Stimulated activated CD4-positive, alpha-beta T cell treated with anti-CD3 and anti-CD28 coated beads, TNF-alpha, amount 100 ng/mL, for 48 hours (primary cell): Measurements from ENCODE around the gene AKT3.

Experiments used
- DNase-seq, 3 donors: peaks; one replicate each; pipeline ENCODE4 v3.0.0-alpha.2; 2020; ENCODE audit warnings: low read depth in 3 of 3

The AKT3 gene

DNA sequence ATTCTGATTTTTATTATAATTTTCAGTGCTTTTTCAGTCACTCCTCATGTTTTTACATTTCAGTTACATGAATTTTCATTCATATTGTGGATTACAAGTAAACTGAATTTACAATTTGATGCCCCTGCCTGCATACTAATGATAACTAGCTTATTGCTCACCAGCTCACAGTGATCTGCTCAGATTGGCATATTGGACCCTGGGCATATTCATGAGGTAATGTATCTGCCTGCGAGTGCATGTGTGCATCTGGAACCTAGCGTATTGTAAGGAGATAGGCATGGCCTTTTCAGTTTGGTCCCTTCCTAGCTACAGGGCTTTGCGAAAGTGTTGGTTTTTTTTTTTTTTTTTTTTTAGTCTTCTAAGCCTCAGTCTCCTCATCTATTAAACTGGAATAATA, 380.5 kb downstream of the AKT3 start:
- DNase-seq: no peak

GRCh38 chr1:243465738-243466137, 384.3 kb downstream of the AKT3 start:
- no peak for DNase-seq

DNA sequence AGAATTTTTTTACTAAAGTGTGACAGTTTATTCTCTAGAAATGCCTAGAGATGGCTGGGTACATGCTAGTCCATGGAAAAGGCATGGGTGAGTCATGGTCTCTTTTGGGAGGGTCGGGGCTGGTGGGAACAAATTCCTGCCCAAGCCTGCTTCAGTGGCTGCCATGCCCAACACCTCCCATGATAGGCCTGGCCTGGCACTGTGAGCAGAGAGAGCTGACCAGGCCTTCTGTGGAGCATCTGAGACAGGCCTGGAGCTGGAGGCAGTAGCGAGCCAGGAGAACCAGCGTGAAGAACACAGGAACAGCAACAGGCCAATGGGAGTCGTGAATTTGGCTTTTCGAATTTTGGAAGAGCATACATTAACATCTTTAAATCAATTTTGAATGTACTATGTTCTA, 385.0 kb downstream of the AKT3 start:
- no peak for DNase-seq

DNA sequence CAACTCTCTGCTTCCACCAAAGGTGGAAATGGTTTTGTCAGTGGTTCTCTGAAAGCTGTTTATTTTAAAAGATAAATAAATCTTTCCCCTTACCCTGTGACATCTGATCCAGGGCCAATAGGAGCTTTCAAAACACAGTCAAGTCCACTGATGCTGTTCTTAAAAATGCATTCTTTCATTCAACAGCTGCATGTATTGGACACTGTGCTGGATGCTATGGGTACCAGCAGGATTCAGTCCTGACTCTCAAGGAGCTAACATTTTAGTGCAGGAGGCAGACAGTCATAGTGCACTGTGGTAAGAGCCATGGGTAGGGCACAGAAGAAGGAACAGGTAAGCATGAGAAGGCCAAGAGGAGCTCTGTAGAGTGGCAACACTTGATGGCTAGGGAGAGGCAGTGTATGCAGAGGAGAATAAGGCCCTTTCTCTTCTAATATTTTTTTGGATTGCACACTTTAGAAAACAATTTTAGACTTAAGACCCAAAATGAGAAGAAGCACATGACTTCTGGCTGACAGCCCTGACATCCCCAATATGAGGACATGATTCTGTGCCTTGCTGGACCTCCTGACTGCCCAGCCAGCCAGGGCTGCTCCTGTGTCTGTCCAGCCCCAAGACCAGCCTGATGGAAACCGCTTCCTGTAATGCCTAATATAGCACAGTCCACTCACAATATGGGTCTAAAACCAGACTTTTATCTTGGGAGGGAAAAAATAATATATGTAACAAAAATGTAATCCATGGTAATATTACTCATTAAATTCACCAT, 386.9 kb downstream of the AKT3 start:
- DNase-seq: no peak

- no peak for DNase-seq
These were observed 388.3 kb downstream of the AKT3 start for GRCh38 chr1:243461700-243462099.

GRCh38 chr1:243459059-243459458, 391.0 kb downstream of the AKT3 start:
- no peak for DNase-seq

- no peak for DNase-seq
These were observed 392.6 kb downstream of the AKT3 start for GRCh38 chr1:243457363-243457982.

GRCh38 chr1:243455760-243456651, 394.0 kb downstream of the AKT3 start:
- no peak for DNase-seq

DNA sequence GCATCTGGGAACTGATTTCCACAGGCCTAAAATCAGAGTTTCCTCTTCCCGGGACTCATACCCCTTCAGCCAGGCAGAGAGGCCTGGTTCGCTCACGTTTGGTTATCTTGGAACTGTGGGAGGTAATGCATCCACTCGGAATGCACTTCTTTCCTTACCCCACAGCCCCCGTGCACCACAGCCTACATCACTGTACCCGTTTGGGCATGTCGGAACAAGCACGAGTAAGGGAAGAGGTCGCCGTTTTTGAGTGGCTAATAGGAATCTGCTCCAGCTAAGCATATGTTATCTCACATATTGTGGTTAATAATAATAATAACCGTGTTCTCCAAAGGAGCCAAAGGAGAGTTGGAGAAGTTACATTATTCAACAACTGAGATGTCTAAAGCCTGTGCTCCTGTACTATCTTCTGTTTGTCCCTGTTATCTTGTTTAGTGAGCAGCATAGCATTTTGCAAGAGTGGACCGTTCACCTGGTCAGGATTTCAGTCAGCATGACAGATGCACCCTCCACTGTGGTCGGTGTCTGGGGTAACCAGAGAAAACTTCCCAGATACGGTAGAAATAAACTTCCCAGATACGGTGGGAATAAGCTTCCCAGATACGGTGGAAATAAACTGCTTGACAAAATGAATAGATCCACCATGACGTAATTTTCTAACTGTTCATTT, 395.6 kb downstream of the AKT3 start:
- no peak for DNase-seq

DNA sequence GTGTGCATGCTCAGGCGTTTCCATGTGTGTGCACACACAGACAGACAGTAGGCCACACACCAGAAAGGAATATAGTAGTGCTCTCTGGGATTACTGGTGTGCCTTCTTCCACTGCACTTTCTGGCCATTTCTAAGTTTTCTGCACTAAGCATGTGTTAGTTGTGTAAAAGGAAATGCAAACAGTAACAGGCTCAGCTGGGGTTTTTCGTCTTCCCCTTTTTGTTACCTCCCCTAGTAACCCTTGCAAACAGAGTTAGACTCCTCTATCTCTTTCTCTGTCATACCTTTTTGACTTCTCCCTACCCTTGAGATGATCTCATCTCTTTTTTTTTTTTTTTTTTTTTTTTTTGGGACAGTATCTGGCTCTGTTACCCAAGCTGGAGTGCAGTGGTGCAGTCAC, 398.0 kb downstream of the AKT3 start:
- DNase-seq: no peak

DNA sequence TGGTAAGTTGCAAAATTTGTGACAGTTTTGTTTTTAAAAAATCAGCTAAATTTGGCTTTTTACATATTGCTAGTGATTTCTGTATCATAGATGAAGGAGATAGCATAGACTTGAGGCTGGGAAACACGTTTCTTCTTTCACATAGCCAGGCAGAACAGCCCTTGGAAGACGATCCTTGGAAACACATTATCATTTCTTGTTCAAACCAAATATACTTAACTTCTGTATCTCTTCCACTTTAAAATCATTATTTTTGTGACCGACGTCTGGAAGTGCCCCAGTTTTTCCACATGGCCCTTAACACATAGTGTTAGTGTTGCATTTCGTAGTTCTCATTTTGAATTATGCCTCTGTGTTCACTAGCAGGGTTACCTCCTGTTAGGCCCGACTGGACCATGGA, 400.7 kb downstream of the AKT3 start:
- no peak for DNase-seq

DNA sequence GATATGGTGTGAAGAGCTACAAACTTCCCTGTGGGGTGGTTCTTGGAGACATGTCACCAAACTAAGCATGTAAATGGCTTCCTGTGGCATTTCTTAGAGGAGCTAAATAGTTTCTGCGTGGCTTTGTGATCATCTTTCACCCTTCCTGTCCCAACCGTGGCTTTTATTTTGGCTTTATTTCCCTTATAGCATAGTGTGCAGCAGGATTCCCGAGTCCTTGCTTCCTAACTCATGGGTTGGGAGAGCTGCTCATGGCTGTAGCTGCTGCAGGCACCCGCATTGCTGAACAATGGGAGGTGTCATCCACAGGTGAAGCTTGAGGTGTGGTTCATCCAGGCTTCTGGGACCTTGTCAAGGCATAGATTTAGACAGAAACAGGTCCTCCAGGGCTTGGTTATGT, 402.2 kb downstream of the AKT3 start:
- no peak for DNase-seq

DNA sequence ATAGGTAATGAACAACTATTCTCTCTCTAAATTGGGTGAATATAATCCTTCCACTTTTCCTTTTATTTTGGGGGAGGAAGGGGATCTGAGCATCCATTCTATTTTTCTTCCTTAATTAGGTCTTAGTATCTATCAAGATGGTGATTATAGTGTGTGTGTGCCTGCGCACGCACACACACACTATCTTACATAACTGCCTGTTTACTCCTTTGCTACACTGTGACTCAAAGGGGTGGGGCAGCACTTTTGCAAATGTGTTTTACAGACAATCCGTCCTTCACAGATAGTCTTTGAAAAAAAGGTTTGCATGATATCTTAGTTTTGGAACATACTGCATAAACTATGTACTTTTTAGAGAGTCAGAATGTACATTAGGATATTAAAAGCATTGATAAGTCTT, 402.7 kb downstream of the AKT3 start:
- no peak for DNase-seq

DNA sequence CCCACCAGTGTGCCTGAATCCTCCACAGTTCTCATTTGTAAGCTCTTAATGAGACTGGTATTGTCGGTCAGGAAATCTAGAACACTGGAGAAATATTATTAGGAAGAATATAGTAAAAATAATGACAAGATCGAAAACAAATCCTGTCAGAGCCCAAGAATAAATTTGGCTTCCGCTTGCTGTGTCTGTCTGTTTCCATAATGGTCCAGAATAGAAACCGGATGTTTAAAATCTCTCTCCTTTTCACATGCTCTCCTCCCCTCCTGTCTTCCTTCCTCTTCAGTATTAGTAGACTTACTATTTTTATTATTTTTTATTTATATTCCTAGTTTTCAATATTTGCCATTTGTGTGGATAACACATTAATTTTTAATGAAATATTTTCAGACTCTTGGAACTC, 406.5 kb downstream of the AKT3 start:
- no peak for DNase-seq

DNA sequence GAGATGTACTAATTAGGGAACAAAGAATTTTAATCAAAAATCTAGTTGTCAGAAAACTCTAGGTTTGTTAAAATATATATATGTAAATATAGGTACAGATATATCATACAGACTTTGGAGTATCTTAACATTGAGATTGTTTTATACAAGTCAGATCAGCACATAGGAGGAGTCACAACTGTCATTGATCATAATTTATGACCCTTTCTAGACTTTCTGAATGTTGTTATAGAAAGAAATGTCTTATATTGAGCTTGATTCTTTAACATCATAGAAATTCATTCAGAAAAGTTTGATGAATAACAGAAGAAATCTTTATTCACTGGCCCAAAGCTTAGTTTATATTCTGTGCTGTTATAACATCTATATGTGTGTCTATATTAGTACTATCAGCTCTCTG, 408.4 kb downstream of the AKT3 start:
- DNase-seq: no peak

DNA sequence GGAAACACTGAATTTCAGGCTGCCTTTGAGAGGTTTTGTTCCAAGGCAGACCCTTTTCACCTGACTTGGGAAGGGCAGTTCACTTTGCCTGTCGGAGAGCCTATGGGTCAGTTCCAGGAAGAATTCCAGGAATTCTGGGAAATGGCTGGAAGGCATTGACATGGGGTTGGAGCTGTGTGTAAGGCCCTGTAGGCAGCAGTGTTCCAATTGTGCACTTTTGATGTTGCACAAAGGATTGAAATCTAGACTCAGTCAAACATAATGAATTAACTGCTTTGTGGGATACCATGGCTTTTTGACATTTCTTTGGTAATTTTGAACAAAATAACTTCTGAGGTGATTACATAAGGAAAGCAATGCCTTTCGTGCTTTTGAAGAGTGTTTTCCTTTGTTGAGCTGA, 409.6 kb downstream of the AKT3 start:
- no peak for DNase-seq

DNA sequence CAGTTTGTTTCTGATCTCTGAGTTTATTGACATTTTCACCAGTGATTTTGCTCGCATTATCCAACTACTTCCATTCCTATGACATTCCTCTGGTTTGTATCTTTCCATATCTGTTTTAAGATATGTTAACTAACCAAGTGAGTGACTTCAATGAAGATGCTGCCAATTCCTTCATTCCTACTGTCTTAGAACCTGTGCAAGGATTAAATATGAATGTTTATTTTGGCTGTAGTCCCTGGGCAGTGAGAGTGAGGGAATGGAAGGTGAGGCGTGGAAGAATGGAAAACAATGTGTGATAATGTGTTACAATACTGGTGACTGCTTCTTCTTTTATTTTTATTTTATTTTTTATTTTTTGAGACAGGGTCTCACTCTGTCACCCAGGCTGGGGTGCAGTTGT, 411.2 kb downstream of the AKT3 start:
- DNase-seq: no peak
